SK-N-MC (cell line): ENCODE data around the gene PAPSS1.

Source experiments
- DNase-seq: peaks from one replicate; pipeline ENCODE4 v3.0.0-alpha.2; 2011; ENCODE audit warnings: low read depth, low spot score
- H3K27ac ChIP-seq: fragments of 200-600 bp; sonication (generic); 2 replicates; pipeline ENCODE4 v1.5.1; 2016; ENCODE audit warnings: mixed run types
- H3K36me3 ChIP-seq: fragments of 200-600 bp; sonication (generic); 2 replicates; pipeline ENCODE4 v1.6.1; 2017; ENCODE audit warnings: antibody characterized with exemption, low read length, mixed read lengths; ENCODE audit not compliant: insufficient read depth
- H3K4me3 ChIP-seq: fragments of 200-600 bp; sonication (generic); 2 replicates; pipeline ENCODE4 v1.5.1; 2016
- H3K9ac ChIP-seq: fragments of 200-600 bp; sonication (generic); 2 replicates; pipeline ENCODE4 v1.8.0; 2017; ENCODE audit warnings: mixed run types, mixed read lengths; ENCODE audit not compliant: insufficient read length
- H3K9me3 ChIP-seq: fragments of 200-600 bp; sonication (generic); 2 replicates; pipeline ENCODE4 v1.6.1; 2017; ENCODE audit warnings: low read depth, mild to moderate bottlenecking, antibody characterized with exemption, low read length, moderate library complexity, mixed read lengths
- EZH2 ChIP-seq: fragments of 200-600 bp; sonication (generic); IDR thresholded peaks from one replicate; pipeline ENCODE4 v1.6.1; 2017; ENCODE audit warnings: antibody characterized with exemption
- FOXP2 ChIP-seq: optimal IDR thresholded peaks from 2 replicates; pipeline ENCODE3; 2011; ENCODE audit warnings: mild to moderate bottlenecking, moderate library complexity; ENCODE audit not compliant: insufficient read depth; ENCODE audit errors: extremely low read length, control extremely low read depth
- POLR2AphosphoS5 ChIP-seq: IDR thresholded peaks from 2 replicates; pipeline ENCODE4 v1.6.1; 2012; ENCODE audit warnings: mild to moderate bottlenecking, low read depth, low read length, borderline replicate concordance

The PAPSS1 gene

DNA sequence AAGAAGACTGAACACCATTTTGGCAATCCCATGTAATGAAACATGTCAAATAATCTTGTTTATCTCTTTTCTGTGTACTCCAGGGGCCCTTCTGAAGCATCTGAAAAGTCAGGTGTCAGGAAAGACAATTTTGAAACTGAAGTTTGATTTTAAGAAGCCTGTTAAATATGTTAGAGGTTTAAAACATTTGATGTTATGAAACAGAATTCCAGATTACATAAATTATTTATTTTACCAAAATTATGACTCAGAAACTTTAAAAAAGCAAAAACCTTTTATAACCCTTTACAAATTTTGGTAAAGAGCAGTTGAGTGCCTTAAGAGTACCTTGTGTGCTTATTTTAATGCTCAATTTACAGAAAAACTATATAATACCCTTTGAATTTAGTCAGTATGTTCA lies 130.8 kb downstream of the PAPSS1 start:
- no peak overlapping the region for H3K27ac ChIP-seq
- no peak overlapping the region for H3K9ac ChIP-seq
- no peaks in the 10 kb centered on the region for H3K36me3 ChIP-seq
- no peak for DNase-seq
- no peak for TF ChIP-seq FOXP2
- TF ChIP-seq EZH2: no peak
- TF ChIP-seq POLR2AphosphoS5: no peak
- H3K9me3 ChIP-seq: no peaks in the 10 kb centered on the region
- no peak overlapping the region for H3K4me3 ChIP-seq

DNA sequence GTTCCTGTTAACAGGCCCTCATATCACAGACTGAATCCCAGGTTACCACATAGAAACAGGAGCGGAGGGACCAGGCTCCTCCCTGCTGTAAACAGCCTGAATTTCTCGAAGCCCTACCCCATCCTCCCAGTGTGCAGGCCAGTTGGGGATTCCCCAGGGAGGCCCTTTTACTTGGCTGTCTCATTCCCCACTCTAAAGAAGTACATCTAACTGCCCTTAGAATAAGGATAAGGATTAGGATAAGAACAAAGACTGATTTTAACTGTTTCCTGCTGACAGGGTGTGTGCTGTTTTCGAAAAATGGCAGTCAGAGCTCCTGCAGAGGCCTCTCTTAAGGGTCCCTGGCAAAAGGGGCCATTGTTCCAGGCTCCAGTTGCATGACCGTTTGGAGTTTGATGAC lies 133.7 kb downstream of the PAPSS1 start:
- no peak overlapping the region for H3K4me3 ChIP-seq
- no peak overlapping the region for H3K27ac ChIP-seq
- H3K9me3 ChIP-seq: no peaks in the 10 kb centered on the region
- no peaks in the 10 kb centered on the region for H3K36me3 ChIP-seq
- DNase-seq: no peak
- no peak for TF ChIP-seq EZH2
- no peak for TF ChIP-seq POLR2AphosphoS5
- TF ChIP-seq FOXP2: no peak
- no peak overlapping the region for H3K9ac ChIP-seq

DNA sequence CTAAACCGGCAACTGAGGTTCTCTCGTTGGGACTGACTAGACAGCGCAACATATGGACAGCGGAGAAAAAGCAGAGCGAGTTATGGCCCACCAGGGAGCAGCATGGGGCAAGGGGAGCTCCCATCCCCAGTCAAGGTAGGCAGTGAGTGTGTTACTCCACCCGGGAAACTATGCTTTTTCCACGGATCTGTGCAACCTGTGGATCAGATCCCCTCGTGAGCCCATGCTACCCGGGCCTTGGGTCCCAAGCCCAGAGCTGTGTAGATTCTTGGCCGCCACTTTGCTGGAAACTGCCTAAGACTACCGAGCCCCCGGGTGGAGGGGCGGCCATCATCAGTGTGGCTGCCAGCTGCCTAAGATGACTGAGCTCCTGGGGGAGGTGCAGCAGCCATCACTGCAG lies 140.9 kb downstream of the PAPSS1 start:
- TF ChIP-seq POLR2AphosphoS5 (no peak), FOXP2 (no peak), EZH2 (no peak)
- DNase-seq: no peak
- Histone ChIP-seq H3K9me3 (no peaks in the 10 kb centered on the region), H3K4me3 (no peak overlapping the region), H3K27ac (no peak overlapping the region), H3K9ac (no peak overlapping the region), H3K36me3 (no peaks in the 10 kb centered on the region)

DNA sequence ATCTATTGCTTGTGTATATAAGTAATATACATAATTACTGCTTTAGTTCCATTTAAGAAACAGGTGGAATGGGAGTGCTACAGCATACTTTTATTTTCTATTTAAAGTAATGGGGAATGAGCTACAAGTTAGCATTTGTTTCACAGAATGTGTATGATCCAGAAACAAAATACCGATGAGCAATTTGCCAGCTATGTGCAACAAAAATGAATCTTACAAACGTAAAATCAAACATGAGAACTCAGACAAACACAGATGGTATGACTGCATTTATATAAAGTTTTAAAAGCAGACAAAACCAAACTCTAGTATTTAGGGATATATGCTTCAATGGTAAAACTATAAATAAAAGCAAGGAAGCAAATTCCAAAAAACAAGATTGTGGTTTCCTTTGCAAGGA lies 141.7 kb downstream of the PAPSS1 start:
- DNase-seq: no peak
- Histone ChIP-seq H3K4me3 (no peak overlapping the region), H3K9ac (no peak overlapping the region), H3K27ac (no peak overlapping the region), H3K9me3 (no peaks in the 10 kb centered on the region), H3K36me3 (no peaks in the 10 kb centered on the region)
- TF ChIP-seq POLR2AphosphoS5 (no peak), FOXP2 (no peak), EZH2 (no peak)

DNA sequence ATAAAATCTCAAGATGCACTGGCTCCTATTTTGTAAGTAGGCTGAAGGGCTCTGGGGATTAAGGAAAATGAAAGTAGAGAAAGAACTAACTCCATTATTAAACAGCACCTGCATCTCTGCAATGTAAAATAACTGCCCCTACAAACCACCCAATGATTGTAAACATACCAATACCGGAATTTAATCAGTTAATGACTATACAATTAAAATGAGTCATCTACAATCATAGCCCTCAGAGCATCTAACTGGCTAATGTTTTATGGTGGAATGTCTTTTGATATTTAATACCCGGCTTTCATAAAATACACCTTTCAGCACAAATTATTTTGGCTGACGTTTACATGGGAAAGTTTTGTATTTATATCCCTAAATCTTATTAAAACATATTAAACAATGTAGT lies 142.3 kb downstream of the PAPSS1 start:
- Histone ChIP-seq H3K4me3 (no peak overlapping the region), H3K36me3 (no peaks in the 10 kb centered on the region), H3K9me3 (no peaks in the 10 kb centered on the region), H3K27ac (no peak overlapping the region), H3K9ac (no peak overlapping the region)
- no peak for TF ChIP-seq EZH2
- TF ChIP-seq POLR2AphosphoS5: no peak
- TF ChIP-seq FOXP2: no peak
- no peak for DNase-seq

DNA sequence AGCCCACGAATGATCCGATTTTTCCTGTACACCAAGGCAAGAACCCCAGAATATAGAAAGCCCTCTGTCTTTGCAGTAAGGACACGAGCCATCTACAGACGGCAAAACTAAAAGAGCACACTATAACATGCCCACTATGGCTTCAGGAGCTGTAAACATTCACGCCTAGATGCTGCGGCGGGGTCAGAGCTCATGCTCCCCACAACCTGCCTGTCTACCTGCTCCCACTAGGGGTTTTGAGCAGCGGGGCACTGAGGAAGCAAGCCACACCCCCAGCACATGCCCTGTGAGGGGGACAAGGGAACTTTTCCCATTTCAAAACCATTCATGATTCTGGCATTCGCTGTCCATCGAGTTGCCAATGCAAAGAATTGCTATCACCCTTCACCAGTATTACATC lies 144.8 kb downstream of the PAPSS1 start:
- no peak overlapping the region for H3K9ac ChIP-seq
- H3K4me3 ChIP-seq: no peak overlapping the region
- H3K36me3 ChIP-seq: no peaks in the 10 kb centered on the region
- no peak for DNase-seq
- H3K9me3 ChIP-seq: no peaks in the 10 kb centered on the region
- TF ChIP-seq FOXP2: no peak
- TF ChIP-seq EZH2: no peak
- no peak for TF ChIP-seq POLR2AphosphoS5
- H3K27ac ChIP-seq: no peak overlapping the region

DNA sequence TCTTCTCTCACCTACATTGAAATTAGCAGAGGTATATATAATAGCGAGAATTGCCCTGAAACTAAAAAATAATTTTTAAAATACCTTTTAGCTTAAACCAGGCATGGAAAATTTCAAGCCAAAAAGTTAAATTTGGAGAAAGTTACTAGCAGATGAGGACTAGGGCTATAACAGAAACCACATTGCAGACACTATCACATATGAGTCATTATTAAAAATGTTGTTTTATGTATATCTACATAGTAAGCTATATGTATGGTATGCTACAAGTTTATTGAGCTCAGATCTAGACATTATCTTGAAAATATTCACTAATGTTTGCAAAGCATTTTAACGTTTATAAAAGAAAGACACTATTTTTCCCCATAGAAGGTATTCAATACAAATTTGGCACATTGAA lies 147.8 kb downstream of the PAPSS1 start:
- no peaks in the 10 kb centered on the region for H3K36me3 ChIP-seq
- peaks cover 3% of the 10 kb centered on the region; the same call in 1 of the 2 replicates for H3K9me3 ChIP-seq
- no peak overlapping the region for H3K27ac ChIP-seq
- DNase-seq: no peak
- H3K9ac ChIP-seq: no peak overlapping the region
- no peak for TF ChIP-seq POLR2AphosphoS5
- no peak for TF ChIP-seq EZH2
- no peak for TF ChIP-seq FOXP2
- H3K4me3 ChIP-seq: no peak overlapping the region

DNA sequence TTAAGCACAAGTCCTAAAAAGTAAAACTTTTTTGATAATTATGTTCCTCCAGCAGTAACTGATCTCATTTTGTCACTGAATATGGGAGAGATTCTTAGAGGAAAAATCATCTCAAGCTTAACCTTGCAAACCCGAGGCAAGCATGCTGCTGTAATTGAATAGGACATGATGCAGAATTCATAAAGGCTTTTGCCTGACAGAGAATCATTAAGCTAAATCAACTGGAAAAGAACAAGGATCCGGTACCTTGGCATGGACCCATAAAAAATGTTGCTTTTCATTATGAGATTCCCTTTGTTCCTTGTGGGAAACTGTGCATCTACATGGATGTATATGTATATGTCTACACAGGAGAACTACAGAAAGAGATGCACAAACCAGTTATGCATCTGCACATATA lies 149.1 kb downstream of the PAPSS1 start:
- Histone ChIP-seq H3K36me3 (no peaks in the 10 kb centered on the region), H3K9ac (no peak overlapping the region), H3K9me3 (peaks cover 6% of the 10 kb centered on the region; the same call in 1 of the 2 replicates), H3K27ac (no peak overlapping the region), H3K4me3 (no peak overlapping the region)
- DNase-seq: no peak
- no peak for TF ChIP-seq POLR2AphosphoS5
- no peak for TF ChIP-seq EZH2
- no peak for TF ChIP-seq FOXP2

DNA sequence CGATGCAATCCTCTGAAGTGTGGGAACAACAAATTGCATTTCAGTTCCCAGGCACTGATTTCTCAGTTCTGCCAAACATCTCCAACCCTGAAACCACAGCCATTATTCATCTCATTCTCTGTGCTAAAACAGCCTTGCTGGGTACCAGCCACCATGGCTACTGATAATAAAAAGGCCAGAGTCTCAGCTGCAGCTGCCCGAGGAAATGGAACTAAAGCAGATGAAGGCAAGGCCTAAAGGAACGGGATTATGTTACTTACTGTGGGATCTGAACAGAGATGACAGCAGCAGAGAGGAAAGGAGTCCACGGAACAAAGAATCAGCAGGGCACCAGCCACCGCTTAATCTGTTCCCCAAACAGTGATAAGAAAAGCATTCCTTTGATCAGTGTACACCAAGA lies 155.7 kb downstream of the PAPSS1 start:
- H3K9me3 ChIP-seq: peaks cover 6% of the 10 kb centered on the region; the same call in 1 of the 2 replicates
- no peak overlapping the region for H3K9ac ChIP-seq
- no peak overlapping the region for H3K4me3 ChIP-seq
- H3K36me3 ChIP-seq: no peaks in the 10 kb centered on the region
- TF ChIP-seq EZH2: no peak
- no peak for TF ChIP-seq POLR2AphosphoS5
- TF ChIP-seq FOXP2: no peak
- no peak overlapping the region for H3K27ac ChIP-seq
- no peak for DNase-seq
